GM12892 (cell line): Measurements from ENCODE around the gene MYOM3.

Experiments used
- POLR2A ChIP-seq: IDR thresholded peaks from 2 replicates; pipeline ENCODE4 v1.6.1; 2011; ENCODE audit warnings: low read depth, low read length, control low read depth
- POLR2AphosphoS5 ChIP-seq: IDR thresholded peaks from 2 replicates; pipeline ENCODE4 v1.6.1; 2011; ENCODE audit warnings: low read depth, low read length, control low read depth
- TAF1 ChIP-seq: IDR thresholded peaks from 2 replicates; pipeline ENCODE4 v1.6.1; 2011; ENCODE audit warnings: low read depth, mild to moderate bottlenecking, control low read depth, low read length, borderline replicate concordance

DNA sequence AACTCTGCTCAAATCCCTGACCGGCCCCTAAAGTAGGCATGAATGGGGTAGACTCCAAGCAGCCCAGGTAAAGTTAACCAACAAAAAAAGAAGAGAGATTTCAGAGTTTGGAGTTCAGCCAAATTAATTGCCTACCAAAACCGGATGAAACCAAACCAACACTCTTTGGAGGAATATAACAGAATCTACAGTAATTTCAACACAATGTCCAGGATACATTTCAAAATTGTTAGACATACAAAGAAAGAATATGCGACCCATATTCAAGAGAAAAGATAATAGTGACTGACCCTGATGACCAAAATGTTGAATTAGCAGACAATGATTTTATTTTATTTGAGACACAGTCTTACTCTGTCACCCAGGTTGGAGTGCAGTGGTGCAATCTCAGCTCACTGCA, 18.4 kb upstream of the MYOM3 start:
- TF ChIP-seq TAF1 = no peak
- no peak for TF ChIP-seq POLR2AphosphoS5
- no peak for TF ChIP-seq POLR2A
